ENCODE results near the gene TMEM218. TPM values are rescaled to one million over a fixed set of nuclear protein-coding genes. Genes with fewer than 3 reads are reported as not detected.

The TMEM218 gene
- total RNA-seq, 2 donors from 2014 or later: 10.1 to 10.8 TPM

GRCh38 chr11:125073616-125074483, 37.6 kb downstream of the TMEM218 start:
- Mint-ChIP-seq H3K9me3 (no peaks in the 10 kb centered on the region), H3K36me3 (no peaks in the 10 kb centered on the region), H3K27ac (no peak overlapping the region)
- DNase-seq (ENCODE audit: low spot score in 2 of 2): no peak
- ATAC-seq: no peak

GRCh38 chr11:125072961-125073590, 38.4 kb downstream of the TMEM218 start:
- no peak overlapping the region for H3K27ac Mint-ChIP-seq
- no peaks in the 10 kb centered on the region for H3K9me3 Mint-ChIP-seq
- ATAC-seq (no peak), DNase-seq (ENCODE audit: low spot score in 2 of 2) (no peak)
- no peaks in the 10 kb centered on the region for H3K36me3 Mint-ChIP-seq

GRCh38 chr11:125072218-125072960, 39.0 kb downstream of the TMEM218 start:
- DNase-seq (ENCODE audit: low spot score in 2 of 2): peak in 1 of 2 donors; percentile 48
- Mint-ChIP-seq H3K9me3 (no peaks in the 10 kb centered on the region), H3K27ac (no peak overlapping the region), H3K36me3 (no peaks in the 10 kb centered on the region)
- ATAC-seq: no peak

- H3K36me3 Mint-ChIP-seq: no peaks in the 10 kb centered on the region
- H3K9me3 Mint-ChIP-seq: no peaks in the 10 kb centered on the region
- ATAC-seq (no peak), DNase-seq (ENCODE audit: low spot score in 2 of 2) (no peak)
- no peak overlapping the region for H3K27ac Mint-ChIP-seq
These were observed 39.6 kb downstream of the TMEM218 start for GRCh38 chr11:125071846-125072217.

GRCh38 chr11:125071435-125071834, 40.0 kb downstream of the TMEM218 start:
- no peak for ATAC-seq
- DNase-seq (ENCODE audit: low spot score in 2 of 2): no peak
- H3K9me3 Mint-ChIP-seq: no peaks in the 10 kb centered on the region
- H3K36me3 Mint-ChIP-seq: no peaks in the 10 kb centered on the region
- H3K27ac Mint-ChIP-seq: peak overlapping the region in 1 of 2 donors; percentile 54

GRCh38 chr11:125070699-125071254, 40.6 kb downstream of the TMEM218 start:
- H3K36me3 Mint-ChIP-seq: no peaks in the 10 kb centered on the region
- peak overlapping the region in 1 of 2 donors; percentile 54 for H3K27ac Mint-ChIP-seq
- ATAC-seq: peak; percentile 61 to 91
- DNase-seq (ENCODE audit: low spot score in 2 of 2): peak in 1 of 2 donors; percentile 55
- H3K9me3 Mint-ChIP-seq: no peaks in the 10 kb centered on the region

GRCh38 chr11:125069796-125070195, 41.6 kb downstream of the TMEM218 start:
- ATAC-seq (no peak), DNase-seq (ENCODE audit: low spot score in 2 of 2) (peak in 1 of 2 donors; percentile 44)
- Mint-ChIP-seq H3K9me3 (no peaks in the 10 kb centered on the region), H3K27ac (no peak overlapping the region), H3K36me3 (no peaks in the 10 kb centered on the region)

- no peak for DNase-seq (ENCODE audit: low spot score in 2 of 2)
- no peaks in the 10 kb centered on the region for H3K36me3 Mint-ChIP-seq
- H3K27ac Mint-ChIP-seq: no peak overlapping the region
- no peaks in the 10 kb centered on the region for H3K9me3 Mint-ChIP-seq
- no peak for ATAC-seq
These were observed 42.4 kb downstream of the TMEM218 start for GRCh38 chr11:125069008-125069407.

GRCh38 chr11:125068368-125068767, 43.1 kb downstream of the TMEM218 start:
- DNase-seq (ENCODE audit: low spot score in 2 of 2): no peak
- Mint-ChIP-seq H3K9me3 (no peaks in the 10 kb centered on the region), H3K27ac (no peak overlapping the region), H3K36me3 (no peaks in the 10 kb centered on the region)
- ATAC-seq: no peak

- no peaks in the 10 kb centered on the region for H3K36me3 Mint-ChIP-seq
- no peak for ATAC-seq
- no peak for DNase-seq (ENCODE audit: low spot score in 2 of 2)
- no peaks in the 10 kb centered on the region for H3K9me3 Mint-ChIP-seq
- H3K27ac Mint-ChIP-seq: no peak overlapping the region
These were observed 47.4 kb downstream of the TMEM218 start for GRCh38 chr11:125064070-125064469.

- ATAC-seq (peak in 1 of 2 donors; percentile 23), DNase-seq (ENCODE audit: low spot score in 2 of 2) (peak in 1 of 2 donors; percentile 52)
These were observed 47.9 kb downstream of the TMEM218 start for GRCh38 chr11:125063429-125064043.

GRCh38 chr11:125062931-125063428, 48.4 kb downstream of the TMEM218 start, which contains the start of gene SLC37A2:
Gene SLC37A2 (plus strand): TSS chr11:125063305. CDS start chr11:125063368, 63 bp downstream.
- Mint-ChIP-seq H3K27ac (peak within 1 kb of the TSS in 1 of 2 donors; percentile 67), H3K36me3 (no peaks in the 10 kb centered on the region), H3K9me3 (no peaks in the 10 kb centered on the region)
- ATAC-seq (peak; percentile 80 to 96), DNase-seq (ENCODE audit: low spot score in 2 of 2) (peak in 1 of 2 donors; percentile 85)

More at GRCh38 chr11:125063429-125064043, 47.9 kb downstream of the TMEM218 start:
- H3K36me3 Mint-ChIP-seq: no peaks in the 10 kb centered on the region
- no peaks in the 10 kb centered on the region for H3K9me3 Mint-ChIP-seq
- H3K27ac Mint-ChIP-seq: no peak overlapping the region

GRCh38 chr11:125062218-125062930, 49.1 kb downstream of the TMEM218 start:
- Mint-ChIP-seq H3K27ac (peak overlapping the region in 1 of 2 donors; percentile 67), H3K36me3 (no peaks in the 10 kb centered on the region), H3K9me3 (no peaks in the 10 kb centered on the region)
- ATAC-seq (peak in 1 of 2 donors; percentile 32), DNase-seq (ENCODE audit: low spot score in 2 of 2) (no peak)

- peak in 1 of 2 donors; percentile 48 for DNase-seq (ENCODE audit: low spot score in 2 of 2)
- no peaks in the 10 kb centered on the region for H3K36me3 Mint-ChIP-seq
- H3K27ac Mint-ChIP-seq: no peak overlapping the region
- ATAC-seq: no peak
- no peaks in the 10 kb centered on the region for H3K9me3 Mint-ChIP-seq
These were observed 50.1 kb downstream of the TMEM218 start for GRCh38 chr11:125061281-125061680.

- ATAC-seq (no peak), DNase-seq (ENCODE audit: low spot score in 2 of 2) (no peak)
- Mint-ChIP-seq H3K27ac (no peak overlapping the region), H3K9me3 (no peaks in the 10 kb centered on the region), H3K36me3 (no peaks in the 10 kb centered on the region)
These were observed 53.8 kb downstream of the TMEM218 start for GRCh38 chr11:125057693-125058016.
